Upper lobe of right lung (tissue), 1 donor: Measurements from ENCODE around the gene RAF1. TPM values are rescaled to one million over a fixed set of nuclear protein-coding genes. Genes with fewer than 3 reads are reported as not detected.
A peak's percentile ranks its signal among the peaks of the same experiment; 100 is the strongest.
"Not testable (repeated sequence)": the region's sequence is repeated elsewhere in the genome, so short reads cannot be mapped to it uniquely, and the experiment has no call there.

ENCODE experiments used
- ATAC-seq: fragments of 200-7000 bp; cut with Tn5 transposase; one replicate; pipeline ENCODE4 v1.9.1; 2020; ENCODE audit warnings: mild to moderate bottlenecking, moderate library complexity
- DNase-seq: peaks from one replicate; pipeline ENCODE4 v3.0.0-alpha.2; 2020
- H3K27ac ChIP-seq: fragments of 200-600 bp; one replicate; pipeline ENCODE4 v1.8.0; 2022
- H3K27me3 ChIP-seq: fragments of 200-600 bp; one replicate; pipeline ENCODE4 v1.8.0; 2022; ENCODE audit warnings: mild to moderate bottlenecking
- H3K36me3 ChIP-seq: fragments of 200-600 bp; one replicate; pipeline ENCODE4 v1.8.0; 2022
- H3K4me1 ChIP-seq: fragments of 200-600 bp; one replicate; pipeline ENCODE4 v1.8.0; 2022
- H3K4me3 ChIP-seq: fragments of 200-600 bp; one replicate; pipeline ENCODE4 v1.8.0; 2022; ENCODE audit warnings: mild to moderate bottlenecking
- H3K9me3 ChIP-seq: fragments of 200-600 bp; one replicate; pipeline ENCODE4 v1.8.0; 2022
- intact Hi-C: fragments of 100-400 bp; cut with DNase I; formaldehyde crosslinking; loops from one replicate; pipeline ENCODE4 v1.11.0; 2022
- total RNA-seq: library from RNA; stranded (reverse); fragmentation: NEBNext Ultra II Directional; extraction: Animal tissue kit (Norgen Biotek cat#: 25700); gene quantifications from one replicate; pipeline ENCODE4 v1.2.1, GENCODE V29; 2021
- TF ChIP-seq, protein P1 (sequence below): fragments of 200-600 bp; IDR thresholded peaks from one replicate; pipeline ENCODE4 v1.8.0; 2022; ENCODE audit warnings: antibody characterized with exemption
- donor health status: DM: no; HTN: yes; CAD: no; lungs with severe emphysema.

The RAF1 gene
- total RNA-seq, 1 donor from 2014 or later, result 91.6 TPM

DNA sequence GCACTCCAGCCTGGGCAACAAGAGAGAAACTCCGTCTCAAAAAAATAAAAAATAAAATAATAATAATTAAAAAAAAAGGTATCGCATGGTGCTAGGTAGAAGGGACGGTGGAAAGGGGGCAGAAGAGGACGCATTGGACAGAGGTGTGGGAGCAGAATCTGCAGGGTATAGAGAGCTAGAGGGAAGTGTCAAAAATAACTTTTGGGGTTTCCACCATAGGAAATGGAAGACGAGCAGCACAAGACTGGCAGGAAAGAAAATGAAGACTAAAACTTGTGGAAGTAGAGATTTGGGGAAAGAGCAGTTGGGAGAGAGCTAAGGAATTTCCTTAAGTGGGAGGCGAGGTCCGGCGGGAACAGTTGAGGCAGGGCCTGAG, 107.6 kb downstream of the RAF1 start:
- TF ChIP-seq, protein P1, sequence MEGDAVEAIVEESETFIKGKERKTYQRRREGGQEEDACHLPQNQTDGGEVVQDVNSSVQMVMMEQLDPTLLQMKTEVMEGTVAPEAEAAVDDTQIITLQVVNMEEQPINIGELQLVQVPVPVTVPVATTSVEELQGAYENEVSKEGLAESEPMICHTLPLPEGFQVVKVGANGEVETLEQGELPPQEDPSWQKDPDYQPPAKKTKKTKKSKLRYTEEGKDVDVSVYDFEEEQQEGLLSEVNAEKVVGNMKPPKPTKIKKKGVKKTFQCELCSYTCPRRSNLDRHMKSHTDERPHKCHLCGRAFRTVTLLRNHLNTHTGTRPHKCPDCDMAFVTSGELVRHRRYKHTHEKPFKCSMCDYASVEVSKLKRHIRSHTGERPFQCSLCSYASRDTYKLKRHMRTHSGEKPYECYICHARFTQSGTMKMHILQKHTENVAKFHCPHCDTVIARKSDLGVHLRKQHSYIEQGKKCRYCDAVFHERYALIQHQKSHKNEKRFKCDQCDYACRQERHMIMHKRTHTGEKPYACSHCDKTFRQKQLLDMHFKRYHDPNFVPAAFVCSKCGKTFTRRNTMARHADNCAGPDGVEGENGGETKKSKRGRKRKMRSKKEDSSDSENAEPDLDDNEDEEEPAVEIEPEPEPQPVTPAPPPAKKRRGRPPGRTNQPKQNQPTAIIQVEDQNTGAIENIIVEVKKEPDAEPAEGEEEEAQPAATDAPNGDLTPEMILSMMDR, result no peak
- ATAC-seq, result no peak
- Histone ChIP-seq H3K4me3 (peak overlapping the region; percentile 73), H3K9me3 (no peaks in the 10 kb centered on the region), H3K36me3 (no peaks in the 10 kb centered on the region), H3K27me3 (peaks cover 18% of the 10 kb centered on the region), H3K4me1 (peaks cover 25% of the 10 kb centered on the region), H3K27ac (peak overlapping the region; percentile 93)
- DNase-seq, result no peak
- intact Hi-C loops, result no loop called here

DNA sequence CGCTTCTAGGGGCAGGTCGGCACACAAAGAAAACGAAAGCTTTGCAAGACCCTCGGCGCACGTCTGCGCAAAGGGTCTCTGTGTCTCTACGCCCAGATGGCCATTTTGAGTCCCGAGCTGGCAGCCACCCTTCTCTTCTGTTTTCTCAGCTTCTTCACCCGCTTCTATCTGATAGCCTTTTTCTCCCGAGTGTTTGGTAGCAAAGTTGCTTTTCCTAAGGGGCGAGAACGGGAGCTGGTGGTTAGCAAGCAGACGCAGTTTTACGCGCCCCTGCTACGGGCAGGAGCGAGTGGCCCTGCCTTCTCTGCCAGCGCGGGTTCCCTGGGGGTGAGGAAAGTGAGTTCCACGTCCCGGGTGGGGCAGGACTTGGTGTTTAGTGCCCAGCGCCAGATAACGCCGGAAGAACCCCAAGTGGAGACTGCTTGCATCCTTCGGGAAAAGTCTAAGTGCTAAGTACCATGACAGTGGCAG, 110.0 kb downstream of the RAF1 start:
- TF ChIP-seq, protein P1, result no peak
- peaks cover 21% of the 10 kb centered on the region for H3K27me3 ChIP-seq
- DNase-seq (no peak), ATAC-seq (no peak)
- H3K4me1 ChIP-seq, result peaks cover 15% of the 10 kb centered on the region
- intact Hi-C loops, result no loop called here
- H3K4me3 ChIP-seq, result peak overlapping the region; percentile 44
- H3K9me3 ChIP-seq, result no peaks in the 10 kb centered on the region
- no peak overlapping the region for H3K27ac ChIP-seq
- H3K36me3 ChIP-seq, result no peaks in the 10 kb centered on the region

DNA sequence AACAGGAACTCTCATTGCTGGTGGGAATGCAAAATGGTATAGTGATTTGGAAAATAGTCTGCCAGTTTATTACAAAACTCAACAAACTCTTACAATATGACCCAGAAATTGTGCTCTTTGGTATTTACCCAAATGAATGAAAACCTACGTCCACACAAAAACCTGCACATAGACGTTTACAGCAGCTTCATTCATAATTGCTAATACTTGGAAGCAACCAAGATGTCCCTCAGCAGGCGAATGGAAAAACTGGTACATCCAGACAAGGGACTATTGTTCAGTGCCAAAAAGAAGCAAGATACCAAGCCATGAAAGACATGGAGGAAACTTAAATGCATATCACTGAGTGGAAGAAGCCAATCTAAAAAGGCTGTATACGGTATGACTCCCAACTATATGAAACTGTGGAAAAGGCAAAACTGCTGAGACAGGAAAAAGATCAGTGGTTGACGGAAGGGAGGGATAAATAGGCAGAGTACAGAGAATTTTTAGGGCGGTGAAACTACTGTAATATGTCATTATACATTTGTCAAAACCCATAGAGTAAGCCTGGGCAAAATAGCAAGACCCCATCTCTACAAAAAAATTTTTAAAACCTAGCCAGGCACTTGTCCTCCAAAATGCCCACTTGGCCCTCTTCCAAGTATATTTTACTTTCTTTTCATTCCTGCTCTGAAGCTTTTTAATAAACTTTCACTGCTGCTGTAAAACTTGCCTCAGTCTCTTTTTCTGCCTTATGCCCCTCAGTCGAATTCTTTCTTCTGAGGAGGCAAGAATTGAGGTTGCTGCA, 113.8 kb downstream of the RAF1 start:
- TF ChIP-seq, protein P1, result no peak
- intact Hi-C loops, result no loop called here
- no peak for DNase-seq
- no peak for ATAC-seq
- no peaks in the 10 kb centered on the region for H3K4me1 ChIP-seq
- H3K4me3 ChIP-seq, result no peak overlapping the region
- H3K9me3 ChIP-seq, result no peaks in the 10 kb centered on the region
- no peaks in the 10 kb centered on the region for H3K36me3 ChIP-seq
- H3K27me3 ChIP-seq, result peaks cover 21% of the 10 kb centered on the region
- H3K27ac ChIP-seq, result no peak overlapping the region

DNA sequence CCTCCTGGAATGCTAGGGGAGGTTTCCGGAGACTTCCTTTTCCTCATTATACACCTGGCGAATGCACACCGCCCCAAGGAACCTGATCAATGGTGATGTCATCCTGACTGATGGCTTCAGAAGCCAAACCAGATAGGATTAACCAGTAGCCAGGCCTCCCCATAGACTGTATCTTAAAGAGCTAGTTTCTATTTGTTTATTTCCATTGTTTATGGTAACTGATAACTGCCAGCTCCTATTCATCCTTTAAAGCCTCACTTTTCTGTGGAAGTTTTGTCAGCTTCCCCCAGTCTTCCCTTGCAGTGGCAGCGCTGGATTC, 118.5 kb downstream of the RAF1 start, which contains the start of gene MKRN2OS:
MKRN2OS (minus strand) TSS at position 27 of the 319 bp plus-strand sequence. CDS start 35 bp downstream, outside the sequence.
- TF ChIP-seq, protein P1, result no peak
- intact Hi-C loops, result no loop called here
- H3K36me3 ChIP-seq, result no peaks in the 10 kb centered on the region
- peak within 1 kb of the TSS; percentile 11 for H3K4me3 ChIP-seq
- H3K27me3 ChIP-seq, result no peaks in the 10 kb centered on the region
- no peak for DNase-seq
- H3K27ac ChIP-seq, result no peak within 1 kb of the TSS
- peak; percentile 80 for ATAC-seq
- H3K4me1 ChIP-seq, result no peaks in the 10 kb centered on the region
- no peaks in the 10 kb centered on the region for H3K9me3 ChIP-seq

DNA sequence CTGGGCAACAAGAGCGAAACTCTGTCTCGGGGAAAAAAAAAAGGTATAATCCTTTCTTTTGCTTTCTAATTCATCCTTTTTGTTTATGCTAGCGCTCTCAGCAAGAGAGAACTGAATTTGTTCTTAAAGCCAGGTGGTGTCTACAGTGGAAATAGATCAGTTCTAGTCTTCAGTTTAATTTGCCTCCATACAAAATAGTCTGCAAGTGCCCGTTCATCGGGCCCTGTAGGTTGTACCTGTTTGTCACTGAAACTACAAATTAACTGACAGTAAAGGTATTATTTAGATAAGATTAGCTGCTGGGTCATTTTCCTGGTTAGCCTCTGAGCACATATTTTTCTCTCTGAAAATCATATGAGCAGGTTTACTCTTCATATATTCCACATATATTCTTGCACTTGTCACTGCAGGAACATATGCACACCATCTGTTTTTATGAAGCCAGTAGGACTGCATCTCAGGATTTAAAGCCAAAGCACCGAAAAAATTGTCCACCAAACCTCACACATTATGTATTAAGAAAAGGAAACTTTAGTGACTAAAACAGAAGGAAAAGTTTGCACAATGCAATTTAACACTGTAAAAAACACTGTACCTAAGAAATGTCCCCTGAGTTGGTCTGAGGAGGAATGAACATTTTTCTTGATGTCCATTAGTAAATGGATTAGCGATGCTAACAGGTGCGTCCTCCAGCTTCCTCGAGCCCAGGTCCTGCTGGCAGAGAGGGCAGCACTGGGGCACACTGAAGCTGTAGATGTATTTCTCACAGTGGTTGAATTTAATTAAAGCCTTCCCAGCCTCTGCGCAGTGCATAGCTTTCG, 119.1 kb downstream of the RAF1 start:
- Histone ChIP-seq H3K36me3 (no peaks in the 10 kb centered on the region), H3K4me1 (no peaks in the 10 kb centered on the region), H3K9me3 (no peaks in the 10 kb centered on the region), H3K27me3 (no peaks in the 10 kb centered on the region), H3K4me3 (peak overlapping the region; percentile 11), H3K27ac (no peak overlapping the region)
- ATAC-seq (no peak), DNase-seq (no peak)
- TF ChIP-seq, protein P1, result no peak
- intact Hi-C loops, result no loop called here

DNA sequence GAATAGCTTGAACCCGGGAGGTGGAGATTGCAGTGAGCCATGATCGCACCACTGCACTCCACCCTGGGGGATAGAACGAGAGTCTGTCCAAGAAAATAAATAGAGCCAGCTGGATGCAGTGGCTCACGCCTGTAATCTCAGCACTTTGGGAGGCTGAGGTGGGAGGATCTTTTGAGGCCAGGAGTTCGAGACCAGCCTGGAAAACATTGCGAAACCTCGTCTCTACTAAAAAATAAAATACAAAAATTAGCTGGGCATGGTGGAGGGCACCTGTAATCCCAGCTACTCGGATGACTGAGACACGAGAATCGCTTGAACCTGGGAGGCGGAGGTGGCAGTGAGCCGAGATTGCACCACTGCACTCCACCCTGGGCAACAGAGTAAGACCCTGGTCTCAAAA, 120.4 kb downstream of the RAF1 start:
- H3K27ac ChIP-seq, H3K4me1 ChIP-seq, DNase-seq, H3K27me3 ChIP-seq, H3K9me3 ChIP-seq, intact Hi-C loops, H3K36me3 ChIP-seq, H3K4me3 ChIP-seq, ATAC-seq: not testable (repeated sequence)
